ENCODE results near the gene ORC1. TPM values are rescaled to one million over a fixed set of nuclear protein-coding genes. Genes with fewer than 3 reads are reported as not detected.

ORC1 gene
- total RNA-seq, 4 donors from 2014 or later = 0.22 to 1.2 (median 0.81) TPM

DNA sequence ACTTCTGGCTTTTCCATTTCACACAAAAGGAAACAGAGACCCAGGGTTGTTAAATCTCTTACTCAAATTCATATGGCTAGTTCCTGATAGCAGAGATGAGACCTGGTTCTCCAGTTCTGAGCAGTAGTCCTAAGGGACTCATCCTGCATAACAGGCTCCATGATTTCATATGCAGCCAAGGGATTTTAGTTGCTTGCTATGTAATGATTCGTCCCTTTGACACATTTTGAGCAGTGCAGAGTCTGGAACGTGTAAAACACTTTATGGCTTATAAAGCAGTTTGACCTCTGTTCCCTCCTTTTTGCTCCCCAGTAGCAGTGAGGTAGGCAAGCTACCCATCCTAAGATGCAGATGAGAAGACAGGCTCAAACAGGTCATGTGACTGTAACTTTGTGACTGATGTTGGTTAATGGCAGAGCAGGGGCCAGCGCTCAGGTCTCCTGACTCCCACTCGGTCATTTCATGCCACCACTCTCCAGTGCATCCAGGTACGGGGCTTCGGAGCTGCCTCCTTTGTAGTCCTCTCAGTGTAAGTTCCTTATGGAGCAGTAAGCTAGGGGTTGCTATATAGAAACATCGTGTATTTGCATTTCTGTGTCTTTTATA, 62.5 kb downstream of the ORC1 start:
- 88 to 90% methylated on average over 6 of the region's 7 CpGs for WGBS, 2 donors
- H3K27me3 ChIP-seq = no peaks in the 10 kb centered on the region
- no peak for DNase-seq
- intact Hi-C loops (cut with DNase I) = no loop called here
- no peak overlapping the region for H3K27ac ChIP-seq
- no peak for TF ChIP-seq POLR2A (IDR thresholded peaks at IDR 0.05)
- H3K9me3 ChIP-seq = no peaks in the 10 kb centered on the region
- H3K4me3 ChIP-seq (replicated peaks in 1 of 3) = no peak overlapping the region
- no peaks in the 10 kb centered on the region for H3K4me1 ChIP-seq
- peaks cover 6 to 11% of the 10 kb centered on the region in 2 donors for H3K36me3 ChIP-seq

DNA sequence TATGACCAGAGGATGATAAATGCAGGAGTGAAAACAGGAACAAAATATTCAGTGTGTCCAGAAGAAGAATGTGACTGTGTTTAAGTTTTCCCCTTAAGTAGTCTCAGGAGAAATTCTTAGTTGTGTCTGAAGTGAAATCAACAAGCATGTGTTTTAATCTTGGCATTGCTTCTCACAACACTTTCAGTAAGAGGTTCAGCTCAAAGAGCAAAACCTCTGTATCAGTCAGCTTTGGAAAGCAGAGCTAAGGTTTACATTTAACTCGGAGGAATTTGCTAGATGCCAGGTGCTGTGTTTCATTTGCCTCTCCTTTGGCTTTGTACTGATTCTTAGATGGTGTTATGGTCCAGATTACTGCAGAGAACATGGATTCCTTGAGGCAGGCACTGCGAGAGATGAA, 66.8 kb downstream of the ORC1 start:
- 69% methylated on average over 2 of the region's 2 CpGs for WGBS, 2 donors
- H3K4me1 ChIP-seq = no peaks in the 10 kb centered on the region
- TF ChIP-seq, protein P1, sequence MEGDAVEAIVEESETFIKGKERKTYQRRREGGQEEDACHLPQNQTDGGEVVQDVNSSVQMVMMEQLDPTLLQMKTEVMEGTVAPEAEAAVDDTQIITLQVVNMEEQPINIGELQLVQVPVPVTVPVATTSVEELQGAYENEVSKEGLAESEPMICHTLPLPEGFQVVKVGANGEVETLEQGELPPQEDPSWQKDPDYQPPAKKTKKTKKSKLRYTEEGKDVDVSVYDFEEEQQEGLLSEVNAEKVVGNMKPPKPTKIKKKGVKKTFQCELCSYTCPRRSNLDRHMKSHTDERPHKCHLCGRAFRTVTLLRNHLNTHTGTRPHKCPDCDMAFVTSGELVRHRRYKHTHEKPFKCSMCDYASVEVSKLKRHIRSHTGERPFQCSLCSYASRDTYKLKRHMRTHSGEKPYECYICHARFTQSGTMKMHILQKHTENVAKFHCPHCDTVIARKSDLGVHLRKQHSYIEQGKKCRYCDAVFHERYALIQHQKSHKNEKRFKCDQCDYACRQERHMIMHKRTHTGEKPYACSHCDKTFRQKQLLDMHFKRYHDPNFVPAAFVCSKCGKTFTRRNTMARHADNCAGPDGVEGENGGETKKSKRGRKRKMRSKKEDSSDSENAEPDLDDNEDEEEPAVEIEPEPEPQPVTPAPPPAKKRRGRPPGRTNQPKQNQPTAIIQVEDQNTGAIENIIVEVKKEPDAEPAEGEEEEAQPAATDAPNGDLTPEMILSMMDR (IDR thresholded peaks at IDR 0.05) = no peak
- TF ChIP-seq POLR2A (IDR thresholded peaks at IDR 0.05) = no peak
- no peaks in the 10 kb centered on the region for H3K27me3 ChIP-seq
- no peaks in the 10 kb centered on the region for H3K9me3 ChIP-seq
- intact Hi-C loops (cut with DNase I) = no loop called here
- DNase-seq = no peak
- H3K36me3 ChIP-seq = peaks cover 6 to 11% of the 10 kb centered on the region in 2 donors
- no peak overlapping the region for H3K4me3 ChIP-seq (replicated peaks in 1 of 3)
- no peak overlapping the region for H3K27ac ChIP-seq

DNA sequence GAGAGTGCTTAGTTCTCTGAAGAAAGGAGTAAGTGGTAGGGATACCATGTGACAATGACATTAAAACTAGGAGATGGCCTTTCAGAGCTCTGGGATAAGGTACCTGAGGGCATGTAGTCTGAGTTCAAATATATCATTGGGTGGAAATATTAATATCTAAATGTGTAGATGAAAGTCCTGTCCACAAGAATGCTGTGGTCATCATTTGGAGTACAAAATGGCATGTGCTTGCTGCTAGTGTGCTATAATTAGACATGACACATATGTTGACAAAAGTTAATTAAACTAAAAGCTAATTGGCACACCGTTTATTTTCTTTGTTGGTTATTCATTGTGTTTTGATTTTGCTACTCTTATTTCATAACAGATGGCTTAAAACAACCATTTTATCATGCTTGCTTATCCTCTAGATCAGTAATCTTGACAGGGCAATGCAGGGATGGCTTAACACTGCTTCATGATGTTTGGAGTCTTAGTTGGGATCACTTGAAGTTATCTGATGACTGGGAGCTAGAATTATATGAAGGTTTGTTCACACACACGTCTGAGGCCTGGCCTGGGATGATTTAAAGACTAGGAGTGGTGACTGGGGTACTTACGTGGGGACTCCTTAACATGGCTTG, 69.2 kb downstream of the ORC1 start:
- intact Hi-C loops (cut with DNase I) = no loop called here

DNA sequence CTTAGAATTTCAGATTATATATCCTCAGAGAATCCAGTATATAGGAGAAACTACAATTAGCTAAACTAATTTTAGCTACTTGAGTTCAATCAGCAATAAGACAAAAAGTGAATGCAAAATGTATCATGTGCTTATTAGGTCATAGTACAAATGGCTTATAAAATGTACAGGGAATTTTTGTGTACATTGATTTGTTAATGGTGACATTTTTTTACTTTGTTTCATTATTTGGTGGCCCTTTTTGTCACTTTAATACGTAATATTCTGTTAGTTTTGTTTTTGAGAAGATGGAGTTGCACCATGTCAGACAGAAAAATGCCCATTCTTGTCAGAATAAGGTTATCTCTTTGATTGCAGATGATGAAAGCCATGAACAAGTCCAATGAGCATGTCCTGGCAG, 71.8 kb downstream of the ORC1 start:
- intact Hi-C loops (cut with DNase I) = no loop called here

More for the DNA sequence above, 69.2 kb downstream of the ORC1 start:
- Histone ChIP-seq H3K9me3 (no peaks in the 10 kb centered on the region), H3K4me3 (replicated peaks in 1 of 3) (no peak overlapping the region), H3K4me1 (no peaks in the 10 kb centered on the region), H3K36me3 (peaks cover 5 to 6% of the 10 kb centered on the region in 2 donors), H3K27me3 (no peaks in the 10 kb centered on the region), H3K27ac (no peak overlapping the region)
- WGBS, 2 donors = 89 to 94% methylated on average over 3 of the region's 3 CpGs
- no peak for DNase-seq
- TF ChIP-seq, protein P1 (IDR thresholded peaks at IDR 0.05) = no peak
- no peak for TF ChIP-seq POLR2A (IDR thresholded peaks at IDR 0.05)

DNA sequence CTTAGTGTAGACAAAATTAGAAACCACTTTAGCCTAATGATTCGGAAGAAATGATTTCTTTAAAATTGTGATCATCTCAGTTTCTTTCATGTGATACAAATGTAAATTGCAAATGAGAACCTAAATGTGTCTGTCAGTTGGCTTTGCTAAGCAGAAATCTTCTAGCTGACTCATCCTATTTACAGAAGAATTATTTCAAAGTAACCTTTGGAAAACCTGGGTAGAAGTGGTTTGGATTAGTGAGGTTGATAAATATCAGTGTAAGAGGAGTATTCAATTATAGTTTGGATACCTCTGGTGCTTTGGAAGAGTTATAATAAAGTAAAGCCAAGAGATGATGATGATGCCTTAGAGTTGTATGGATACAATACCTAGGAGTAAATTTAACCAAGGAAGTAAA, 75.6 kb downstream of the ORC1 start:
- intact Hi-C loops (cut with DNase I) = no loop called here
- WGBS, 2 donors = 93 to 96% methylated on average over 1 of the region's 1 CpG

More for the DNA sequence above, 71.8 kb downstream of the ORC1 start:
- H3K9me3 ChIP-seq = no peaks in the 10 kb centered on the region
- 96 to 98% methylated on average over 1 of the region's 1 CpG for WGBS, 2 donors
- H3K4me3 ChIP-seq (replicated peaks in 1 of 3) = no peak overlapping the region
- H3K36me3 ChIP-seq = no peaks in the 10 kb centered on the region
- DNase-seq = no peak
- H3K4me1 ChIP-seq = no peaks in the 10 kb centered on the region
- no peak for TF ChIP-seq POLR2A (IDR thresholded peaks at IDR 0.05)
- TF ChIP-seq, protein P1 (IDR thresholded peaks at IDR 0.05) = no peak
- H3K27ac ChIP-seq = no peak overlapping the region
- H3K27me3 ChIP-seq = no peaks in the 10 kb centered on the region

More for the DNA sequence above, 75.6 kb downstream of the ORC1 start:
- TF ChIP-seq, protein P1 (IDR thresholded peaks at IDR 0.05) = no peak
- no peak for TF ChIP-seq POLR2A (IDR thresholded peaks at IDR 0.05)
- H3K4me3 ChIP-seq (replicated peaks in 1 of 3) = no peak overlapping the region
- no peaks in the 10 kb centered on the region for H3K4me1 ChIP-seq
- no peaks in the 10 kb centered on the region for H3K27me3 ChIP-seq
- no peaks in the 10 kb centered on the region for H3K36me3 ChIP-seq
- H3K27ac ChIP-seq = no peak overlapping the region
- no peak for DNase-seq
- H3K9me3 ChIP-seq = no peaks in the 10 kb centered on the region

Data from thyroid gland (tissue), 4 donors.